22Rv1 (cell line): ENCODE measurements around the gene SLC35E2B.
"Not testable (repeated sequence)": the region's sequence is repeated elsewhere in the genome, so short reads cannot be mapped to it uniquely, and the experiment has no call there.

ENCODE experiments used
- CTCF ChIP-seq: fragments of 450-650 bp; IDR thresholded peaks from 2 replicates; pipeline ENCODE4 v1.5.1; 2017; ENCODE audit warnings: mild to moderate bottlenecking
- ZFX ChIP-seq: fragments of 450-650 bp; IDR thresholded peaks from 2 replicates; pipeline ENCODE4 v1.6.1; 2017; ENCODE audit warnings: antibody characterized with exemption, borderline replicate concordance

- not testable (repeated sequence) for TF ChIP-seq CTCF, ZFX
Observed at GRCh38 chr1:1700557-1700956, 8.0 kb upstream of the SLC35E2B start.
